Stimulated activated CD8-positive, alpha-beta memory T cell treated with anti-CD3 and anti-CD28 coated beads, Interleukin-4, amount 100 ng/mL, for 48 hours (primary cell): ENCODE measurements around the gene SDC1.

Source experiments
- DNase-seq: peaks from one replicate; pipeline ENCODE4 v3.0.0-alpha.2; 2020

Gene SDC1

DNA sequence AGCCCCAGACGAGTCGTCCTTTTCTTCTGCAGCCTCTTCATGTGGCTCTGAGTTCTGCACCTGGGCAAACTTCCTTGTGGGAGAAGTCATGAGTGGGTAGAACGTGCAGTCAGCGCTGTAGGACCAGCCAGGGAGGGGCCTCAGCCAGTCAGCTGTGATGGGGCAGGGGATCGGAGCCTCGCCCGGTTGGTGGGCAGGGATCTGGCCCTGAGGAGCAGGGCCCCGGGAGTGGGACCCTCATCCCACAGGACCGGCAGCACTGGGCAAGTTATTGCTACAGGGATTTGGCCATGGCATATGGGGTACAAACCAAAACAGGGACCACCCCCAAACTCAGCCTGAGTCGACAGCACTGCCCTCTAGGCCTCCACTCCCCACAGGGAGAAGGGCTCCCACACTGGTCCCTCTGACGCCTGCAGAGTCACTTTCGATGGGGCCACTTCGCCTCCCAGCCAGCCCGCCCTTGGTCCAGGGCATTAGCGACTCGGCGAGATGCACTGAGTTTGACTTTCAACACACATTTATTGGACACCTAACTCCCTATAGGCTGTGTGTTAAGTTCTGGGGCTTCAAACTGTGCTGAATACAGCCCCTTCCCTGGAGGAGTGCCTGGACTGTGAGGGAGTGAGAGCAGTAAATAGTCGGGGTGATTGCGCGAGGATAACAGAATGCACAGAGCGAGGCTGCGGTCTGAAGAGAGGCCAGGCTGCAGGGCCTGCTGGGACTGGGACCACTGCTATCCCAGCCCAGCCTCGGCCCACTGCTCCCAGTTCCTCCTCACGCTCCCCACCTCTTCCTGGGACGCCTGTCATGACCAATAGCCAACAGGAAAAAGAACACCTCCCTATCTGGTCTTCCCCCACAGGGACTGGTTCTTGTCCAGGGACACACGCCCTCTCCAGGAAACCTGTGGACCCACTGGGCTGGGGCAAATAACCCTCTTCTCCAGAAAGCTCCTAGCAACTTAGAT is 55.9 kb downstream of the SDC1 start:
- no peak for DNase-seq

DNA sequence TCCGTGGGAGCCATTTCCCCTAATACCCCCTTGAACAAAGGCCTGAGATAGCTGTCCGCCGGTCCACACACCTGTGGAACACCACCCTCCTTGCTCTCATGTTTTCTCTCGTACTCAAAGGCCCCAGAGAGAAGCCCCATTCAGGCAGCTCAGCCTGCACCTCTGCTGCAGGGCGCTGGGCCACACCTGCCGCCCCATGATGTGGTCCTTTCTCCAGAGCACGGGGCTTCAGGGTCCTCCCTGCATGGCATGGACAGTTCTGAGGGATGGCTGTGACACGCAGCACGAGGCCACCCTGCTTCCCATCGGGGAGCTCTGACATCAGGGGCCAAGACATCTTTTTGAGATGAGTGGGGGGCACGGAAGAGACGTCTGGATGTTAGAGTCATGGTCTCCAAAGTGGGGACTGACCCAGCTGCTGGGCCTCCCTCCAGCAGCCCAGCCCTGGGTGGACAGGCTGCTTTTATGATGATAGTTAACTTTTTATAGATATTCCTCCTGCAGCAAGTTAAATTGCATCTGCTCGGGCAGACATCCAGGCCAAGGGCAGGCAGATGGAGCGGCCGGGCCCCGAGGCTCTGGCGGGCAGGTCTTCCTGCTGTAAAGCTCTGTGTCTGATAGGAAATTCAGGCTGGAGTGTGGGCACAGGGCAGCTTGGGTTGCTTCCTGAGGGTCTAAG is 56.7 kb downstream of the SDC1 start:
- DNase-seq, result no peak

DNA sequence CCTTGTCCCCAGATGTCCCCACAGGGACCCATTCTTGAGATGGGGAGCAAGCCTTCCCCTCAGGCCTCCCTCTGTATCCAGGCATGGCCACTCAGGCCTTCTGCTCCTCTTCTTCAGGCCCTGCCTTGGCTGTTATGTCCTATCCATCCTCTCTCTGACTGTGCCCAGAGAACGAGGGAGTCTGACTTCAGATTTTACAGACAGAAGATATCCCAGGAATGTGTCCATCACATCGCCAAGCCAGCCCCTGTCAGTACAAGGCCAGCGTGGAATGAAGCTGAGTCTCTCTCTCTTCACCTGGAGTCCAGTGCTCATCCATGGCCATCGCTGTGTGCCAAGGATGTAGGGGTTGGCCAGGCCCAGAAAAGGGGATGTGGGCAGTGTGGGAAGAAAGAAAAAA is 57.6 kb downstream of the SDC1 start:
- no peak for DNase-seq

DNA sequence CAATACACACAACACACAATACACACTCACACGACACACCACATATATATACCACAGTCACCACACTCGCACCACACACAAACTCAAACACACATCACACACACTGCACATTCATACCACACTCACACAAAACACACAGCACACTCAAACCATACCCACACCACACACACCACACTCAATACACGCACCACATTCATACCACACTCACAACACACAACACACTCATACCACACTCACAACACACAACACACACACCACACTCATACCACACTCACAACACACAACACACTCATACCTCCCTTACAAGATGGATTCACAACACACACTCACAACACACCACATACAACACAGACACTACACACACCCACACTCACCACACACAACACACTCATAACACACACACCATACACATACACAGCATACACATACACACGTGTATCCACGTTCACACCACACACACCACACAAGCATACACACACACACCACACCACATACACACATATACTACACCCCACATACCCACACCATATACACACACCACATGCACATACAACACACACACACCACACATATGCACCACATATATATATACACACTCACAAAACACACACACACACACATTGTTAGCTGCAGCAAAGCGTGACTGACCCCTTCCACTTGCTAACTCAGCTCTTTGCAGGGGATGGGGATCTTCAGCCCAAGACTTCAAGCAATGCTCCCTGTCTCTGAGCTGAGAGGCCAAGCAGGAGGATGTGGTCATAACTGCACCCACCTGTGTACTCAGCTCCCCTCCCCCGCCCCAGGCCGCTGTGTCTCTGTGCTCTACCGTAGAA is 59.0 kb downstream of the SDC1 start:
- no peak for DNase-seq

DNA sequence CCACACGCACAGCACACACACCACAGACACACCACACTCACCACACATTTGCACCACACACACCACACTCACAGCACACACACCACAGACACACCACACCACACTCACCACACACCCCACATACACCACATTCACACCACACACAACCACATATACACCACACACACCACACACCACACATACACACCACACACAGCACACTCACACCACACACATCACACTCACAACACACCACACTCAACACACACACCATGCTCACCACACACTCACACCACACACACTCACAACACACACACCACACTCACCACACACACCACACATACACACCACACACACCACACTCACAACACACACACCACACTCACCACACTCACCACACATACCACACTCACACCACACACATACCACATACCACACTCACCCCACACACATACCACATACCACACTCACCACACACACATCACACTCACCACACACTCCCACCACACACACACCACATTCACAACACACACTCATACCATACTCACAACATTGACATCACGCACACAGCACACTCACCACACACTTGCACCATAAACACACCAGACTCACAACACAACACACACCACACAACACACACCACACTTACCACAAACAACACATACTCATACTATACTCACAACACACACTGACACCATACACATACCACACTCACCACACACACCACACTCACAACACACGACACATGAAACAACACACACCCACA is 60.0 kb downstream of the SDC1 start:
- DNase-seq, result no peak

DNA sequence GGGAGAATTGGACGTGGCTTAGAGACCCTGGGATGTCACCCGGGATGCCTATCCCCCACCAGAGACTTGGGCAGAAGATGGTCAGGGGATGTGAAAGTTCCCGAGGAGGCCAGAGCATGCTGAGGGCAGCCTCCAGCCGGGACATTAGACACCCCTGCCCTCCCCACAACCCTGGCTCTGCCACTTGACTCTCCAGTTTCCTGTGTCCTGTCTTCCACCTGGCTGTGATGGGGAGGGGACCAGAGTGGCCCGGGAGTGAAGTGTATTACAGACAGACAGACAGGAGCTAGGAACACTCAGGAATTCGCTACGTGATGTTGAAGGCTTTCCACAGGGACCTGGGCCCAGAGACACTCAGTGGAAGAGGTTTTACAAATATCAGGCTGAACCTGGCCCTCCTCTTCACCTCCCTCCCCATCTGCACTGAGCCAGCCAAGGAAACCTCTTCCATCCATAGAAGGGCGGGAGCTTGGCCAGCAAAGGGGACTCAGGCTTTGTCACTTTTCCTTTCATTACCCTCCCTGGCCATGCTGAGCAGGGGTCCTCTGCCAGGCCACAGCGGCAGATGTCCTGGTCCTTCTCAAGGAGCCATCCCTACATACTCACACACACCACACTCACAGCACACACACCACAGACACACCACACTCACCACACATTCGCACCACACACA is 60.7 kb downstream of the SDC1 start:
- DNase-seq, result no peak

DNA sequence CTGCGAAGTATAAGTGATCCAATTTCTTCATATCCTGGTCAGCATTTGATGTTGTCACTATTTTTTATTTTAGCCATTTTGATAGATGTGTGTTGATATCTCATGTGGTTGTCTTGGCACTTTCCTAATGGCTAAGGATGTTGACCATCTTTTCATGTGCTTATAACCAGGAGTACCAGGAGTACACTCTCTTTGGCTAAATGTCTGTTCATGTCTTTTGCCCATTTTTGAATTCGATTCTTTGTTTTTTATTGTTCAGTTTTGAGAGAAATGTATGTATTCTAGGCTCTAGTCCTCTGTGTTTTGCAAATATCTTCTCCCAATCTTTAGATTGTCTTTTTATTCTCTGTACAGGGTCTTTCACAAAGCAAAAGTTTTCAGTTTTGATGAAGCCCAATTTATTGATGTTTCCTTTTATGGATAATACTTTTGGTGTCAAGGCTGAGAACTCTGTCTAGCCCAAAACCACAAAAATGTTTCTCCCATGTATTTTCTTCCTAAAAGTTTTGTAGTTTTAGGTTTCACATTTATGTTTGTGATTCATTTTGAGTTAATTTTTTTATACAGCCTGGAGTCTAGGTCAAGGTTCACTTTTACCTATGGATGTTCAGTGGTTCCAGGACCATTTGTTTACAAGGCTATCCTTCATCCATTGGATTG is 65.4 kb downstream of the SDC1 start:
- DNase-seq, result no peak

DNA sequence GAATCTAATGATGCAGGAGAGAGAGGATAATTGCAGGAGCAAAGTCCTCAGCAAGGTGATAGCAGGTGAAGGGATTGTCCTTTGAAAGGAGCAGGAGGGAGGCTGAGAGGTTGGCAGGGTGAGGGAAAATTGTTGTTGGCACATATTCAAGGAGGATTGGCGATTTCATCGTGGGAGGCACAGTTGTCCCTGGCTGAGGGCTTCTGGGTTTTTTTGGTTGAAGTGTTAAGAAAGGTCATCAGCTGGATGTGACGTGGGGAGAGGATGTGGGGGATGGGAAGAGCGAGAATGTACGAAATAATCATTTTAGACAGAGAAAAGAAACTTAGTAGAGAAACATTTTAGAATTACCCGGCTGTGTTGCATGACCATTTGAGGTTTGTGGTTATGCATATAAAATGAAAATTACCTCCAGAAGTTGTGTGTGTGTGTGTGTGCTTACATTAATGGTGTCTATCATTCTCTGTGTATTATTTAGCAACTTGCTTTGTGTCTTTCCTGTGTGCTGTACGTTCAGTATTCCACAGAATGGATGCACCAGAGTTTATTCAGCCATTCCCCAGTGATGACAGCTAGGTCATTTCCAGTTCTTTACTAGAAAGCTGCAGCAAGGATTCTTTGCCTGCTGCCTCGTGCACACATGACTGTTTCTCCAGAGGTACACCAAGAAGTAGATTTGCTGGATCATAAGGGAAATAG is 67.6 kb downstream of the SDC1 start:
- DNase-seq, result no peak

DNA sequence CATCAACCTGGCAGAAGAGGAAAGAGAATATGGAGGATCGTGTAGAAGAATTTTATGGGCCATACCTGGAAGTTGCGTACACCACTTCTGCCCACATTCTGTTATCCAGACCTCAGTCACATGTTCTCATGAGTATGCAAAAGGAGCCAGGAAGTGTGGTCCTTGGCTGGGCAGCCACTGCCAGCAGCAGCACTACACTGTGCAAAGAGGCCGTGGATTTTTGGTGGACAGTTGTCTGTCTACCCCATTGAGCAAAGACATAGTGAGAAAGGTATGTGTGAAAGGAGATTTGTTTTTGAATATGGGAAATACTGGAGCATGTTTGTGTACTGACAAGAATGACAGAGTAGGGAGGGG is 68.1 kb downstream of the SDC1 start:
- DNase-seq, result no peak

DNA sequence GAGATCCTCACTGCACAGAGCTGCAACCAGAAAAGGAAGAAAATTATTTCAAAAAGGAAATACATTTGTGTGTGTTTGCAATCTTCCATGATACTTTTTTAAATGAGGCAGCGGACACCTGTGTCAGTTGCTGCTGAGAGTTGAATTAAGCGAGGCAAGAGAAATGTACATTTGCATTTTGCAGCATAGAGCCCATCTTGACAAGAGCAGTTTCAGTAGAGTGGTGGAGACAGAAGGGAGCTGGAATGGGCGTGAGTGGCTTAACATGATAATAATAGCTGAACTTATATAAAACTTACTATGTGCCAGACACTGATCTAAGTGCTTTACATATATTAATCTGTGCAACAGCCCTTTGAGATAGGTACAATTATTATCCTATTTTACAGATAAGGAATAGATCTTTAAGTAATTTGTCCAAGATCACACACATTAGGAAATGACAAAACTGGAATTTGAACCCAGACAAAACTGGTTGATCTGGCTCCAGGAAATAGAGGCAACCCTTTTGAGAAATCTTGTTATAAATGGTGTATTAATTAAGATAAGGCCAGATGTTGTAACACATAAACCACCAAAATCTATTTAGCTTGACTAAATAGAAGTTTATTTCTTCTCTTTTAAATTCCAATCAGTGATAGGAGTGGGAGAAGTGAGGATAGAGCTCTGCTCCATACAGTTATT is 68.7 kb downstream of the SDC1 start:
- no peak for DNase-seq

DNA sequence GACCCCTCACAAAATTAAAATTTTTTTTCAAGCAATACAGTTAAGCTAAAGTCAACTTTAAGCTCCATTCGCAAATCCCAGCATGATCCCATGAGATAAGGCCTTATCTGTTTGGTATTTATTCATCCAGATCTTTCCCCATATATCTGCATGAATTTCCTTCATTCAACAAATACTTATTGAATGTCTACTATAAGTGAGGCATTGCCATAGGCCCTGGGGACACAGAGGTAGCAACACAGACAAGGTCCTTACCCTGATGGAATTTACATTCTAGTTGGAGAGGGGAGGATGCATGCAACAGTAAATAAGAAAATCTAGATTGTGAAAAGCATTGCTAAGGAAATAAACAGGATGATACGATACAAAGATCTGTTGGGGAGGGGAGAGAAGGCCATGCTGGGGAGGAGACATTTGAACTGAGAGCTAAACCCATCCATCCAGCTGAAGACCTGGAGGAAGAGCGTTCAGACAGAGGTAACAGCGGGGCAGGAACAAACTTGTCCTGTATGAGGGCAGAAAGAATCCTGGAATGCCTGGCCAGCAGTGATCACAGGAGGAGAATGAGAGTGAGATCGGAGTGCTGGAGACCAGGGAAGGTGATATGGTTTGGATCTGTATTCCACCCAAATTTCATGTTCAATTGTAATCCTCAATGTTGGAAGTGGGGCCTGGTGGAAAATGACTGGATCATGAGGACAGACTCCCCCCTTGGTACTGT is 71.6 kb downstream of the SDC1 start:
- no peak for DNase-seq

DNA sequence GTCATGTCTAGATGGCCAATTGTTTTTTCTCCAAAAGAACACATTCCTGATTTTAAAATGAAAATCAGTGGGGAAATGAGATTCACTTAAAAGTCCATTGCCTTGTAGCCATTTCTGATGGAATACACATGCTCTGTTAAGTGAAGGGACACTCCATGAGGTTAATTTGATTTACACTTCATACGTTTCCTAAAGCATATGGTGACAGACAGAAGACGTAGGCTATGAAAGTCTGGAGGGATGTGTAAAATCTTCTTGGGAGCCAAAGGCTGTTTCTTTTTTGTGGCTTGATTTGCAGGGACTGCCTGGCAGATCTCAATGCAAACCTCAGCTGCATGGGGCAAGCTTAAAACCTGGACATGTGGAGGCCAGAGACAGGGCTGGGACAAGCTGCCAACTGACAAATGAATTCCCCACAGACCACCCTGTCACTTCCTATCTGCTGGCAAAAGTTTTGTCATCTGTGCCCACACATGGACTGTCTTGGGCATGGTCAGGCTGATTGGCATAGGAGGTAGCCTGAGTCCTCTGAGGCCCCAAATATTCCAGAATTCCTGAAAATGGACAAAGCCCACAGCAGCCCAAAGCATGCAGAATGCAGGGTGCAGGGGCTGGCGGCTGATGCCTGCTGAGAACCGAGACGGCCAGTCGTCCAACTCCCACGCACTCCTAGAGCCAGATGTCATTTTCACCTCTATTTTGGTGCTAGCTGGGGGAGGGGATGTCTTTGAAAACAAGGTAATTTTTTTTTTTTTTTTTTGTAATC is 73.9 kb downstream of the SDC1 start:
- DNase-seq, result no peak
